H1 (cell line): Measurements from ENCODE around the gene CHRM4. TPM values are rescaled to one million over a fixed set of nuclear protein-coding genes. Genes with fewer than 3 reads are reported as not detected.

Source experiments
- CHD1 ChIP-seq: IDR thresholded peaks from 2 replicates; pipeline ENCODE4 v1.6.1; 2012; ENCODE audit warnings: low read depth, low read length, improper control_type of control experiment
- CHD2 ChIP-seq: IDR thresholded peaks from 2 replicates; pipeline ENCODE4 v1.6.1; 2012; ENCODE audit warnings: low read length, improper control_type of control experiment
- POU5F1 ChIP-seq: IDR thresholded peaks from 2 replicates; pipeline ENCODE4 v1.6.1; 2011; ENCODE audit warnings: low read depth, mild to moderate bottlenecking, low read length, moderate library complexity
- RXRA ChIP-seq: IDR thresholded peaks from 2 replicates; pipeline ENCODE4 v1.6.1; 2011; ENCODE audit warnings: low read depth, mild to moderate bottlenecking, low read length, moderate library complexity; ENCODE audit not compliant: insufficient read depth
- polyA plus RNA-seq, 7 experiments: library from polyadenylated mRNA; depleted of rRNA in 3 of 7; stranded (reverse) in 5 of 7; unstranded in 2 of 7; fragments of >200 nt in 5 of 7; fragments of 200-250 nt in 2 of 7; gene quantifications; 1 replicate in 5 of 7; 2 replicates in 1 of 7; 4 replicates in 1 of 7; pipeline versions ENCODE4 v1.2.1 to v1.2.3, GENCODE V29; 2011 to 2013; ENCODE audit warnings: missing spikeins in 2 of 7, mixed read lengths in 2 of 7
- total RNA-seq: library from RNA; stranded (reverse); fragmentation: NEBNext Ultra II Directional; extraction: Animal tissue kit (Norgen Biotek cat#: 25700); gene quantifications from 2 replicates; pipeline ENCODE4 v1.2.1, GENCODE V29; 2021

CHRM4 gene
- total and polyA plus RNA-seq, 2 of the 8 experiments (the other 6 are each of a cell fraction or from before 2014, with no cell fraction given): 1.1 to 1.3 TPM

- TF ChIP-seq CHD1 (no peak), RXRA (no peak), CHD2 (no peak), POU5F1 (no peak)
- TF ChIP-seq, all 59 proteins: peak for 0
Measured at GRCh38 chr11:46377831-46378230, 13.7 kb downstream of the CHRM4 start (continued).
